NCI-H2196 treated with DMSO at 0.1 percent for 48 hours (cell line): Measurements from ENCODE around the gene ZFPM1.
"Not testable (repeated sequence)": the region's sequence is repeated elsewhere in the genome, so short reads cannot be mapped to it uniquely, and the experiment has no call there.

Experiments used
- DNase-seq: peaks from one replicate; lab custom pipeline; 2025; ENCODE audit not compliant: unreplicated experiment; lab: John Stamatoyannopoulos, UW

The ZFPM1 gene

GRCh38 chr16:88453217-88453531 is at the start of gene ZFPM1:
TSS of gene ZFPM1 (plus strand) at chr16:88453280. CDS start at chr16:88453639, 359 bp downstream.
- no peak for DNase-seq

GRCh38 chr16:88403794-88404581 is 49.1 kb upstream of the ZFPM1 start:
- no peak for DNase-seq

GRCh38 chr16:88404769-88405168 is 48.3 kb upstream of the ZFPM1 start:
- DNase-seq = no peak

DNA sequence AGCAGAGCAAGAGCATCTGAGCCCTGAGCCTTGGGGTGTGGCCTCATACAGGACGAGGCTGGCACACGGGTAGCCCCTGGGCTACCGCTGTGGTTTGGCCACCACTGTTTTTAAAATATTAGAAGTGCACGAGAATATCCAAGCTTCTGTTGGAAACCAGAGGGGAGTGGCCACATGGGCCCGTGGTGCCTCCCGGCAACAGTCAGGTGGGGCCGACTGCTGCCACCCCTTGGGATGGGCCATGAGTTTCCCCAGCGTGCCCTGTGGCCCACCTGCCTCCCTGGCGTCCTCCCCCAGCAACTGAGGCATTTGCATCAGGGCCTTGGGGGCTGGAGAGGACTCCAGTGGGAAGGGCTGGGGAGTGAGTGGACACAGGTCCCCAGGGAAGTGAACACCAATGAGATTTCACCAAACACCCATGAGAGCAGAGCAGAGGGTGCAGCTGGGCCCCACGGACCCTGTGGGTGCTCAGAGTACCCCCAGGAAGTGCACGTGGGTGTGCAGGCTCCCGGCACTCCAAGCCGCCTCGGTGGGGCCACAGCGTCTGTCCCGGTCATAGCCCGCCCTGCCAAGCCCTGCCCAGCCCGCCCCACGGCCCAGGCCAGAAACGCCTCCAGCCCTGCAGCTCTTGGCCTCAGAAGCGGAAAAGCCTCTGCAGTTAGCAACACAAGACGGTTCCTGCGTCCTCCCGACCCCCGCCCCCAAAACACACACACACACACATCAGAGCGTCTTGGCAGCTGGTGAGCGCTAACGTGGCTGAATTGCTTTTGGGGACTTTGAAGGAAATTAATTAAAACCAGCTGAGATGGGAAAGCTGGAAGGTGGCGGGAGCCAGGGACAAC is 47.6 kb upstream of the ZFPM1 start:
- no peak for DNase-seq

GRCh38 chr16:88406096-88407041 is 46.7 kb upstream of the ZFPM1 start:
- no peak for DNase-seq

DNA sequence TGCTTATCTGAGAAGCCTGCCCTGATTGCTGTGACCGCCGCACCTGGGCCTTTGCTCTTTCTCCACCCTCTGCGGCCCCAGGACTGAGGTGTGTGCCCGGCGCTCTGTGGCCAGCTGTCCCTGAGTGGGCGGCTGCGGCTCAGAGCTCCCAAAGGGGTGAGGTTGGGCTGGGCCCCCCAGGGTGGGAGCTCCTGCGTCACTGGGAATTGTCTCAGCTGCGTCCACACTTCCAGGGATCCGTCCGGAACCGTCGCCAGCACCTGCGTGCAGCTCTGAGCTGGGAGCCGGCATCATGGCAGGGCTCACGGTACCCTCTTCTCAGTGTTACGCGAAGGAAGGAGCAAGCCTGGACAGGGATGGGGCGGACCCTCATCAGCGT is 46.0 kb upstream of the ZFPM1 start:
- no peak for DNase-seq

GRCh38 chr16:88407807-88408206 is 45.3 kb upstream of the ZFPM1 start:
- no peak for DNase-seq

DNA sequence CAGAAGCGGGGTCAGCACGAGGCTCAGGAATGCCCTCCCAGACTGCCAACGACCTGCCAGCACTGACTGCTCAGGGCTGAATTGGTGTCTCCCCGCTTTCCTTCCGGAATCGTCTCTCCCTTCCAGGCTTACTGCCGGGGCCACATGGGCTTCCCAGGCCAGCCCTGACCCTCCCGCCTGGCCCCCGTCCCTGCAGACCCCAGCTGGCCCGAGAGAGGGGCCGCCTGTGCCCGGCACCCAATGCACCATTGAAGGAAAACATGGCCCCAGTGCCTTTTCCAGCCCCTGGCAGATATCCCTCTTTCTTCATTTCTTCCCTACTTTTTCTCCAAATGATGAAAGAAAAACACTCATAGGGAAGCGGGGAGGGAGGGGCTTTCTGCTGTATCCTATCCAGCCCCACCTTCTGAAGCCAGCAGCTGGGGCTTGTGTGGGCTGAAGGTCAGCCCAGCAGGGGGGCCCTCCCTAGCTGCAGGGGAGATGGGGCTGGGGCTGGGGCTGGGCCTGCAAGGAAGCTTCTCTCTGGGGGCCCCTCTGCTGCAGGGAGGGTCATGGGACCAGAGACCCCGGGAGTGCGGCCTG is 44.4 kb upstream of the ZFPM1 start:
- DNase-seq = no peak

GRCh38 chr16:88409296-88410065 is 43.6 kb upstream of the ZFPM1 start:
- no peak for DNase-seq

DNA sequence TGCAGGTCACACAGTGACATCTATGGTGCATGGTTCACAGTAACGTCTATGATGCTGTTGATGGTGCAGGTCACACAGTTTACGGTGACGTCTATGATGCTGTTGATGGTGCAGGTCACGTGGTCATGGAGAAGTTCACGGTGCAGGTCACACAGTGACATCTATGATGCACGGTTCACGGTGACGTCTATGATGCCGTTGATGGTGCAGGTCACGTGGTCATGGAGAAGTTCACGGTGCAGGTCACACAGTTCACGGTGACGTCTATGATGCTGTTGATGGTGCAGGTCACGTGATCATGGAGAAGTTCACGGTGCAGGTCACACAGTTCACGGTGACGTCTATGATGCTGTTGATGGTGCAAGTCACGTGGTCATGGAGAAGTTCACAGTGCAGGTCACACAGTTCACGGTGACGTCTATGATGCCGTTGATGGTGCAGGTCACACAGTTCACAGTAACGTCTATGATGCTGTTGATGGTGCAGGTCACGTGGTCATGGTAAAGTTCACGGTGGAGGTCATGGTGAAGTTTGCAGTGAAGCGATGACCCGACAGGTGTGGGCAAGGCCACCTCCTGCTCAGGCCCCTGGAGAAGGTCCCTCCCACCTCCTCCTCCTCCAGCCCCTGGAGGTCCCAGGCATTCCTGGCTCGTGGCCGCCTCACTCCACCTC is 42.6 kb upstream of the ZFPM1 start:
- not testable (repeated sequence) for DNase-seq

GRCh38 chr16:88411951-88412576 is 41.0 kb upstream of the ZFPM1 start:
- no peak for DNase-seq

- no peak for DNase-seq
Measured at GRCh38 chr16:88412766-88413165, 40.3 kb upstream of the ZFPM1 start.

GRCh38 chr16:88413231-88413630 is 39.8 kb upstream of the ZFPM1 start:
- DNase-seq = no peak

DNA sequence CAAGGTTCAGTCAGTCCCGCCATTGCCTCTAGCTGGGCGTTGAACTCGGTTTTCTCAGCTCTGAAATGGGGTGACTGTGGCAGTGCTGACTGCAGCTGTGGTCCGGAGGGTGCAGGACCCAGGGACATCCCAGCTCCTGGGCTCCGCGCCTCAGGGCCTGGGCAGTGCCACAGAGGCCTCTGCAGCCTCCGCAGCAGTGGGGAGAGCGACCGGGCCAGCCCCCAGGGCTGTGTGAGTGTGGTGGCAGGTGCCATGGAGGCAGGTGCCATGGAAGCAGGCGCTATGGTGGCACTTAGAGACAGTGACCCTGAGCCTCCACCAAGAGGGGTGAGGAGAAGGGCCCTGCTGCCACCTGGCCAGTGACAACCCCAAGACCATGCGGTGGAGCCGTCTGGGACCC is 39.4 kb upstream of the ZFPM1 start:
- DNase-seq = no peak

DNA sequence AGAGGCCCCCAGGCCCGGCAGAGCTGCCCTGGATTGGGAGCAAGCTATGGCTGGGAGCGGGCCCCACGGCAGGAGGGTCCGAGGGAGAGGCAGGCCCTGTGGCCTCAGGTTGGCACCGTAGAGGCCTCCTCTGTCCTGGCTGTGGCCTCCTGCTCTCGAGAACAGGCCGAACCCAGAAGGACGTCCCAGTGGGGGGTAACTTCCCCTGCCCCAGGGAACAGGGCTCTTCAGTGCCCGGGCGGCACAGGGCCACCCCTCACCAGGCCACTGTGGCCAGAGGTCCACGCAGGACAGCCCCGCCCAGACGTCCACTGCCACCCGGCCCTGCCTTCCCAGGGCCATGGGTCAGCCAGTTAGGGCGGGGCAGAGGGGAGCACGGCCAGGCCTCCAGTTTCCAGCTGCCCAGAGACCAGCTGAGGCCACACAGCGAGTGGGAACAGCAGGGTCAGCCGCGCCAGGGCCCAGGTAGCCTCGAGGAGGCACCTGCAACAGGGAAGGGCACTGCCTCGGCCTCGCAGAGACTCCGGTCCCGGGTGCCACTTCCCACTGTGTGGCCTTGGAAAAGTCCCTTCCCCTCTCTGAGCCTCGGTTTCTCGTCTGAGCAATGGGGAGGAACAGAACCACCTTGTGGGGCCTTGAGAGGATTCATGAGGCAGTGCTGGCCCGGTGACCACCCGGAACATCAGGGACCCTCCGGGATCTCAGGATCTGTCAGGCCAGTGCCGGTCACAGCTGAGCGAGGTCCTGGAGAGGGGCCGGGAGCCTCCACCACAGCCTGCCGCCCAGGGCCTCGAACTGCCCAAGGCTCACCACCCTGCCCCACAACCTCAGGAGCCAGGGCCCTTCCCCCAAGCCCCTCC is 38.3 kb upstream of the ZFPM1 start:
- no peak for DNase-seq

DNA sequence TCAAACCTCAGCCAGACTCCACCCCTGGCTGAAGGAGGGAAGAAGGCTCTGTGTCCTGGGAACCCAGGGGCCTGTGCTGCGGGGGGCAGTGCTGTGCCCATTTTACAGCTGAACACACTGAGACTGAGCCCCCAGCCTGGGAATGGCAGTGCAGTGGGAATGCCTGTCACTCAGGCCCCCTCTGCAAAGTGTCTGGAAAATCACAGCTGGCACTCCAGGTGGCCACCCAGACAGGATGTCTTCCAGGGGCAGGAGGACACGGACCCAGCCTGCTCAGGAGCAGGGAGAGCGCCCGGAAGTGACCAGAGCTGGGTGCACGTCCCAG is 37.7 kb upstream of the ZFPM1 start:
- no peak for DNase-seq

DNA sequence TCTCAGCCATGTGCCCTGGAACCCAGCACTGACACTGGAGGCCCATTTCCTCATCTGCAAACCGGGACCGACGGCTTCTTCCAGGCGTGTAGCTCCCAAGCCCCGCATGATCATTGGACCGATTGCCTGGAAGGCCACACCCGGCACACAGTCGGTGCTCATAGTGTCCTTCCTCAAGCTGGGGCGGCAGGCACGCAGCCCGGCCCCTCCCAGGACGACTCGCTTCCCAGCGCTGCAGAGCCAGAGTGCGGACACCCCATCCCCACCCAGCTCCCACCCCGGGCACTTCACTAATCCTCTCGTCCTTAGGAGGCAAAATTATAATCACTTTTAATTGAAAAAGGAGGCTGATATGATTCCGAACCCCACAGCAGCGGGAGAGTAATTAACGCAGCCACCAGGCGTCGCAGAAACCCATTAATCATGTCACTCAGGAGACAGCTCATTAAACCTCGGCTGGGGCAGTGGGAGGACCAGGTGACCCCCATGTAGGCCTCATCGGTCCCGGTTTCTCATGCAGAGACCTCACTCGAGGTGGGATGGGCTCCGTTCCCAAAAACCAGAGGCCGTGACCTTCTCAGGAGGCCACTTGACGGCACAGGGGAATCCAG is 37.3 kb upstream of the ZFPM1 start:
- DNase-seq = no peak

DNA sequence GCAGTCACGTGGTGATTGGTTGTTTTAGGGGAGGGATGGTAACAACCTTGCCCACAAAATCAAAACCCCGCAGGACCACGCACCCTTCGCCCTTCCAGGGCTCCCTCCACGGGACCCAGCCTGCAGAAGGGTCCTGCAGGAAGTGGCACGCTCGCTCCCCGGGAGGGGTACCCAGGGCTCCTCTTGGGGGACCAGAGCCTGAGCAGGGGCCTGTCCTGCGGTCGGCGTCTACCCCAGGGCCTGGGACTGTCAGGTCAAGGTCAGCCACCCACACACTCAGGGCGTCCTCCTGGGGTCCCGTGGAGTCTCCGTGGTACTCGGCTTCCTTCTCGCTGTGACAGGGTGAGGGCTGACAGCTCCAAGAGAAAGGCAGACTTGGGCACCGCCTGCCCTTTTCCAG is 36.4 kb upstream of the ZFPM1 start:
- DNase-seq = no peak
